Subcutaneous adipose tissue (tissue), 4 donors: ENCODE measurements around the gene ACOT9. TPM values are rescaled to one million over a fixed set of nuclear protein-coding genes. Genes with fewer than 3 reads are reported as not detected.

Source experiments
- CTCF ChIP-seq: fragments of 450-650 bp; IDR thresholded peaks from one replicate; pipeline ENCODE4 v1.5.1; 2016; ENCODE audit warnings: low read depth, mild to moderate bottlenecking, control low read depth, antibody characterized with exemption, moderate library complexity
- total RNA-seq, 4 donors: library from RNA; depleted of rRNA; stranded (reverse); fragments of >200 nt; gene quantifications; one replicate each; pipeline ENCODE4 v1.1.0, GENCODE V29; 2016

The ACOT9 gene
- total RNA-seq, 4 donors from 2014 or later: 50.9 to 54.8 (median 51.4) TPM

- no peak for TF ChIP-seq CTCF
These were observed 2.7 kb upstream of the ACOT9 start for GRCh38 chrX:23745786-23746185.

DNA sequence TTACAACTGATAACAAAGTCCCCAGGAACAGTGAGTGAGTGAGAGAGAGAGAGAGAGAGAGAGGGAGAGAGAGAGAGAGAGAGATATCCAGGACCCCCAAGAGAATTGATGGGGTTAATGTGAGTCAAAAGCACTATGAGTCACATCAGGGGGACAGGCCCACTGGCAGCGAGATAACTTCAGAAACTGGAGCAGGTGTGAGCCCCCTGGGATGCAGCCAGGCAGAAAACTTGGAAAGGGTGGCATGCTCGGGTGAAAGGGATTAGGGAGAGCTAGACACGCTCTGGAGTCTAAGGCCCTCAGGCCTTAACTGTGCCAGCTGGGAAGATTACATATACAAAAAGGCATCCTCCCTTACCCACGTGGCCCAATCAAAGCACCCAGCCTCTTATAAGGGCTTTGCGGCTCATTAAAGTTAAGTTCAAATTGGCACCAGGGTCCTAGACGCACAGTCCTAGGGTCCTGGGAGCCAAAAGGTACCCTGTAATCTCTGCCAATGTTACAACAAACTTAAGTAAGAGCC lies 841 bp downstream of the ACOT9 start:
- no peak for TF ChIP-seq CTCF

GRCh38 chrX:23737413-23737812 lies 5.7 kb downstream of the ACOT9 start:
- no peak for TF ChIP-seq CTCF

GRCh38 chrX:23736030-23736429 lies 7.0 kb downstream of the ACOT9 start:
- TF ChIP-seq CTCF: no peak

DNA sequence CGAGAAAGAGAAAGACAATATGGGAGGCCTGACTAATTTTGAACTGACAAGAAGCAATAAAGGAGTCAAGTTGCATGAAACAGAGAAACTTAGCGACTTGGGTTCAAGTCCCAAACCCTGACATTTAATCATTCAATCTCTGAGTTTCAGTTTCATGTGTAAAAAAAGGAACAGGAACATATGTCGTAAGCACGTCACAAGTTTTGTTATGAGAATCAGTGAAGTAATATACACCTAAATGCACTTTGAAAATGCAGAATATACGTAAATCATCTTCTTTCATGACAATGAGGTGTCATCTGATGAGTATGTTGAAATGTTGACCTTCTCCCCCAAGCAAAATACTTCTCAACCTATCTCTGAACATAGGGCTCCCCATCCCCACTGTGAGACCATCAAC lies 10.4 kb downstream of the ACOT9 start:
- no peak for TF ChIP-seq CTCF

DNA sequence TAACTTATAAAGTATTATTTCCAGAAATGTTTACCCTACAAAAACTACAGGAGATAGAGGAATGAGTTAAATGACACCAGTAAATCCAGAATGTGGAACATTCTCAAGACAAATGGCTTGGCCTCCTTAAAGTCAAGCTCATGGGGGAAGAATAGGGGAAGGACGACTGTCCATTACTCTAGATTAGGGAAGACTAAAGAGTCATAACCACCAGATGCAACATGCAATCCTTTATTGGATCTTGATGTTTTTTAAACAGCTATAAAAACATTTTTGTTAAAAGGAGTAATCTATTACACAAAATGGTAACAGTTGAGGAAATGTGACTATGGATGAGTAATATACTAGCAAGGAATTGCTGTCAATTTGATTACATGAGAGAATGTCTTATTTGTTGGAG lies 11.1 kb downstream of the ACOT9 start:
- no peak for TF ChIP-seq CTCF

DNA sequence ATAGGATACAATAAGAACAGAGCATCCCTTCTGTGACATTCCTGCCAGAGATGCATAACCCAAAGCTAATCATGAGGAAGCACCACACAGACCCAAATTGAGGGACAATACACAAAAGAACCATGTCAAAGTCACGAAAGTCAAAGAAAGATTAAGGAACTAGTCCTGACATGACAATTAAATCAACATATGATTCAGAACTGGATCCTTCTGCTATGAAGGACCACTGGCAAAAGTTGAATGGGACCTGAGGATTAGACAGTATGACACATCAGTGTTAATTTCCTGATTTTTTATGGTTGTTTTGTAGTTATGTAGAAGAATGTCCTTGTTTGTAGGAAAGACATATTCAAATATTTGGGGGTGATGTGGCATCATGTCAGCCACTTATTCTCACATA lies 13.9 kb downstream of the ACOT9 start:
- no peak for TF ChIP-seq CTCF
